T-helper 2 cell (primary cell): ENCODE measurements around the gene LTBP3.

Experiments used
- DNase-seq, 5 experiments: peaks; one replicate each; pipeline versions ENCODE4 v3.0.0 to v3.0.0-alpha.2; 2012 to 2022
- total RNA-seq, 2 donors: gene quantifications; one replicate each; lab custom pipeline; 2026; lab: John Stamatoyannopoulos, UW

LTBP3 gene
- total RNA-seq: 86.7 to 102 reads per million in 2 donors

DNA sequence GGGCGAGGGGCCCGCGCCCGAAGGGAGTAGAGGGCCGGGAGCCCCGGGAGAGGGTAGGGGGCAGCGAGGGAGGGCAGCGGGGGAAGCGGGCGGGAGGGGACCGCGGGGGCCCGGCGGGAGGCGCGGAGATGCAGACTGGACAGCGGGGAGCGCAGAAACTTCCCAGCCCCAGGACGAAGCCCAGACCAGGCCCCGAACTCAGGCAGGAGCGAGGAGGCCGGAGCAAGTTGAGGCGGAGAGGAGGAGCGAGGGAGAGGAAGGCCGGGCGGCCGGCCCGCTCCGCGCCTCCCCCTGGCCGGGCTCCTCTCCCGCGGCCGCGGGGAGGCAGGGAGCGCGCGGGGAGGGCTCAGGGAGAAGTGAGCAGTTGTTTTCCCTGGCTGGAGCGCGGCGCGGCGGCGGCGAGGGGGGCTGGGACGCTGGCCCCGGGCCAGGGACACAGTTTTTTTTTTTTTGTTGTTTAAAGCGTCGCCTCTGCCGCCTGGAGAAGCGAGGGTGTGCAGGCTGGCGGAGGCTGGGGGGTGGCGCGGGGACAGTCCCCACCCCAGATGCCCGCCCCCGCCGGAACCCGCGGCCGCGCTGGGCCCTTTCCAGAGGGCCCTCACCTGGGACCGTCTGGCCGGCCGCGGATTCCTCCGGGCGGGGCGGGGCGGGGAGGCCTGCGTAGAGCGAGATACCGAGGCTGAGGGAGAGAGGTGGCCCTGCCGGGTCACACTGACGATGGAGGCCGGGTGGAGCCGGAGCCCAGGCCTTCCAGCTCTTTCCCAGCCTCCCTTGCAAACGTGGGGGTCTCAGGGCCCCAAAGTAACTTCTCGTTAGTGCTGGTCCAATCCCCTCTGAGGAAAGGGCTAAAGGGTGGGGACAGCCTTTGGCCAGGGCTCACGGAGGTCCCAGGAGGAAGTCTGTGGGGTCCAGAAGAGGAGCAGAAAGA, at the start of gene LTBP3:
Gene LTBP3, minus strand, starts transcription at position 358 of the 928 bp plus-strand sequence. CDS start 400 bp downstream, outside the sequence.
- DNase-seq: peak in 2 of 5 experiments; percentile 26 to 54

- DNase-seq: peak in 1 of 5 experiments; percentile 34
Measured at GRCh38 chr11:65606876-65607613, 48.9 kb upstream of the LTBP3 start.

DNA sequence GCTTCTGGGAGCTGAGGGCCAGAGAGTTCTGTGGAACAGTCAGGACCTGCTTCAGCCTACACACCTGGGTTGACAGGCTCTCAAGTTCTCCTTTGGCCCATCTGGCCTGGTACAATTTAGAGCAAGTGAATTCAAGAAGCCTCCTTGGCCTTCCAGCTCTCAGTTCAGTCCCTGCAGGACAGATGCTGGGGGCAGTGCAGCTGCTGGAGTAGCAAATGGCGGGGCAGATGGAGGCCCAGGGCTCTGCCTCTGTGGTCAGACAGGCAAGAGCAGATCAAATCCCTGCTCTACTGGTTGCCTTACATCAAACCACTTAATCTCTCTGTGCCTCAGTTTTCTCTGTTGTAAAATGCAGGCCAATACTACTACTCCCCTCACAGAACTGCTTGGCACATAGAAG, 46.1 kb upstream of the LTBP3 start:
- DNase-seq: no peak

DNA sequence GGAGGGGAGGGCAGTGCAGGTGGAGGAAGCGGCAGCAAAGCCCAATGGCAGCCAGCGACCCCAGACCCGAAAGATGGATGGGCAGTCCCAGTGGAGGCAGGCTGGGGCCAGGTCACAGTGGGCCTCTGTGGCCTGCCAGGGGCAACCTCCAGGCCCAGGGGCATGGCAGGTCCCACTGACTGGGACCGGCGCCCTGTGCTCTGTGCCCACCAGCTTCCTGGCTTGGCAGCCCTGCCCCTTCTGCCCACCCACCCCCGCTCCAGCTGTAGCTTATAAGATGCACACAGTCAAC, 41.7 kb upstream of the LTBP3 start:
- DNase-seq: no peak

DNA sequence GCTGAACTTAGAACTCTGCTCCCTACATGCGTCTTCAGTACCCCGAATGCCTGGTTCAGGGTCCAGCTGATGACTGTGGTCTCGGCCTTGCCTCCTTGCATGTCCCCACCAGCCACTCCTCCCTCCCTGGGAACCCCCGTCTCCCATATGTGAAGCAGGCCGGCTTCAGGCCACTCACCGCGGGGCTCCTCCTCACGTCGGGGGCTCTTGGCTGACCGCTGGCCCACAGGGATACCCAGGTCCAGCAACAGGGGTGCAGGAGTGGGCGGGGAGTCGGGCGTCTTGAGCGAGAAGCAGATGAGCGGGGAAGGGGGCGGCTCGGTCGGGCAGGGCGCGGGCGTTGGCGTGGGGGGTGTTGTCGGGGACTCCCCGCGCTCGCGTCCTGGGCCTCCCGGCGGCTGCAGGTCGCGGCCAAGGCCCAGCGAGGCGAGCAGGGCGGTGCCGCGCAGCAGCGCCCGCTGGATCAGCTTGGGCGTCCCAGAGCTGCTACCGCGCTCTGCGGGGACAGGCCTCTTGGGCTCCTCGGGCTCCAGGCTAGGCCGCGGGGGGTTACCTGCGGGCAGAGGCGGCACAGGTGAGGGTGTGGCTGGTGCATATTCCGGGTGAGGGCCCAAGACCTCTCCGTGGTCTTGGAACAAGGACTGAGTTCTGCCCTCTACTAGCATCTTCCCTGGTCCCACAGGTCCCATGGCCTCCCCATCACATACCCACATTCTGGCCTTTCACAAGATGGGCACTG, 41.2 kb upstream of the LTBP3 start:
- no peak for DNase-seq

DNA sequence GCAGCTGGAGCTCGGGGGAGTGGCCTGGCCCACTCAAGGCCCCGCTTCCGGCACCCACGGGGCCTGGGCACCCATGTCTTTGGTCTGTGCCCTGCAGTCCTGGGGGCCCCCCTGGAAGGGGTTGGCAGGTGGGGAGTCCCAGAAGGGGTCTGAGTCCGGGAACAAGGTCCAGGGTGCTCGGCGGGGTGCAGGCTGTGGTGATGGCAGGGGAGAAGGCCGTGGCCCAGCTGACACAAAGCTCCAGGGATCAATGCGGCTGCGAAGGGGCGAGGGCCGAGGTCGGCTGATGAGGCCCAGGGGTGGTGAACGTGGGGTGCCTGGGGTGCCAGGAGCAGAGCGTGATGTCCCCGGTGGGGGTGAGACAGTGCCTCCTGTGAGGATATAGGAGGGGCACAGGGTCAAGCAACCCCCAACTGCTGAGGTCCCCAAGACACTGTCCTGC, 40.1 kb upstream of the LTBP3 start:
- DNase-seq: no peak

GRCh38 chr11:65596520-65596919, 38.4 kb upstream of the LTBP3 start:
- no peak for DNase-seq

GRCh38 chr11:65595543-65596281, 37.6 kb upstream of the LTBP3 start, which contains the start of gene KCNK7:
TSS of gene KCNK7 (minus strand) at chr11:65595800. CDS start at chr11:65595772, 28 bp downstream.
- no peak for DNase-seq

GRCh38 chr11:65595131-65595530, 37.0 kb upstream of the LTBP3 start:
- peak in 1 of 5 experiments; percentile 30 for DNase-seq

GRCh38 chr11:65593518-65594414, 35.6 kb upstream of the LTBP3 start:
- DNase-seq: peak in 1 of 5 experiments; percentile 44

- no peak for DNase-seq
Measured at GRCh38 chr11:65592858-65593517, 34.8 kb upstream of the LTBP3 start.

DNA sequence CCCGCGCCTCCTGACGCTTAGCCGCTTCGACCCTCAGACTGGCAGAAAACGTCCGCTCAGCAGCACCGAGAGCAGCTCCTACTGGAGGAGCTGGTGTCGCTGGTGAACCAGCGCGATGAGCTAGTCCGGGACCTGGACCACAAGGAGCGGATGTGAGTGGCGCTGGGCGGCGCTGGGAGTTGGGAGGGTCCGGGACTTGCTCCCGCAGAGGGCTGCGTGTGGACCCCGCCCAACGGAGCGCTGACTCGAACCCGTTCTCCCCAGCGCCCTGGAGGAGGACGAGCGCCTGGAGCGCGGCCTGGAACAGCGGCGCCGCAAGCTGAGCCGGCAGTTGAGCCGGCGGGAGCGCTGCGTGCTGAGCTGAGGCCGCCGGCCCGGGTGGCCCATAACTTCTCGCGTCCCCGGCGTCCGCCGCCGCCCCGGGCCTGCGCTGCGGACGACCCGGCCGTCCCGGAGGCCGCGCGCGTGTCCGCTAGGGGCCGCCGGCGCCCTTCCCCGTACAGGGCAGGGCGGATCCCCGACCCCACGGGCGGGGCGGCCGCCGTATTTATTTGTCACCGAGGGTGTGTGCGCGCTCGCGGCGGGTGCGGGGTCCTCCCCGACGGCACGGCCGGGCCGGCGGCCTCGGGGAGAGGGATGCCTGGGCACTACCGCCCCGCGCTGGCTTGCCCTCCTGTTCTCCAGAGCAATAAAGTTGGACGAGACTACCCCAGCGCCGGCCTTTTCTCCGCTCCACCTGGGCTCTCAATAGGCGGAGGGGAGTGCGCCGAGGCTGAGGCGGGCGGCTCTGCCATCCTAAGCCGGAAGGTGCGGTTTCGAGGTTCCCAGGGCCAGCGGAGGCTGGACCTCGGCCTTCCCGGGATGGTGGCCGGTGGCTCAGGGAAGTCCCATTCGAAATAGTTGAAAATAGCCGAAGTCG, 34.0 kb upstream of the LTBP3 start:
- no peak for DNase-seq

- DNase-seq: no peak
Measured at GRCh38 chr11:65590240-65590738, 32.1 kb upstream of the LTBP3 start.

DNA sequence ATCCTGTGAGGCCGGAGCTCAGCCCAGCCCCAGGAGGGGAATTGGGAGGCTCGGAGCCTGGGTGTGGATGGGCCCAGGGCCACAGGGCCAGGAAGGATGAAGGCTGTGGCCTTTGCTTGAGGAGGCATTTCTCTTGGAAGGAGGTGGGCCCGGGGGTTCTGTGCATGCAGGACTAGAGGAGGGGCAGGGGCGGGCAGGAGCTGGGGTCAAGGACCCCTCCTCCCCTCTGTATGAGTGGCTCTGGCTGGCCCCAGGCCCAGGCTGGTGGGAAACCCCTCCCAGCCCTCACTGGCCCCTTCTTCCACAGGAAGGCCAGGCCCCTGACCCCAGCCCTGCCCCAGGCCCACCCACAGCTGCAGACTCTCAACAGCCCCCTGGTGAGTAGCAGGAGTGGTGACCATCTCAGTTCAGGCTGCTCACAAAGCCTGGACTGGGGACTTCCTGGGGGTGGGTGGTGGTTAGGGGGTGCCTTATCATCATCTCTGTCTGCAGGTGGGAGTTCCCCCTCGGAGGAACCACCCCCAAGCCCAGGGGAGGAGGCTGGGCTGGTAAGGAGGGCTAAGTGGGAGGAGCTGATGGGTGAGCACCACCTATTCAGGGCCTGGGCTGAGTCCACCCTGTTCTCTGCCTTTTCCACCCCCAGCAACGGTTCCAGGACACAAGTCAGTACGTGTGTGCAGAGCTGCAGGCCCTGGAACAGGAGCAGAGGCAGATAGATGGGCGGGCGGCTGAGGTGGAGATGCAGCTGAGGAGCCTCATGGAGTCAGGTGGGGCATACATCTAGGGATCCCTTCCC, 31.5 kb upstream of the LTBP3 start:
- DNase-seq: peak in 3 of 5 experiments; percentile 19 to 70 (median 21)

GRCh38 chr11:65588199-65589054, 30.3 kb upstream of the LTBP3 start:
- DNase-seq: peak; percentile 42 to 90 (median 69)

- no peak for DNase-seq
Measured at GRCh38 chr11:65586676-65587075, 28.5 kb upstream of the LTBP3 start.

- DNase-seq: no peak
Measured at GRCh38 chr11:65586247-65586630, 28.1 kb upstream of the LTBP3 start.
